Esophagus (tissue), 2 donors: ENCODE data around the gene G3BP1. TPM values are rescaled to one million over a fixed set of nuclear protein-coding genes. Genes with fewer than 3 reads are reported as not detected.

Experiments used
- H3K27ac ChIP-seq, 2 donors: one replicate each; pipeline ENCODE4 v1.5.1; 2013; ENCODE audit warnings: low read depth in 2 of 2, mild to moderate bottlenecking in 2 of 2, inconsistent platforms in 1 of 2, low read length in 1 of 2, moderate library complexity in 1 of 2
- H3K27me3 ChIP-seq, 2 donors: one replicate each; pipeline ENCODE4 v1.6.1; 2013; ENCODE audit warnings: low read length in 2 of 2, control low read depth in 1 of 2, mild to moderate bottlenecking in 1 of 2; ENCODE audit not compliant: insufficient read depth in 2 of 2, control insufficient read depth in 1 of 2
- H3K36me3 ChIP-seq, 2 donors: one replicate each; pipeline ENCODE4 v1.6.1; 2013; ENCODE audit warnings: low read length in 1 of 2; ENCODE audit not compliant: control insufficient read depth in 2 of 2, insufficient read depth in 2 of 2
- H3K4me1 ChIP-seq, 2 donors: one replicate each; pipeline ENCODE4 v1.6.1; 2013; ENCODE audit warnings: low read length in 1 of 2; ENCODE audit not compliant: control insufficient read depth in 2 of 2, insufficient read depth in 2 of 2
- H3K4me3 ChIP-seq, 2 donors: one replicate each; pipeline ENCODE4 v1.5.1; 2013; ENCODE audit warnings: low read length in 2 of 2, mild to moderate bottlenecking in 2 of 2, low read depth in 1 of 2, moderate library complexity in 1 of 2
- H3K9me3 ChIP-seq, 2 donors: one replicate each; pipeline ENCODE4 v1.6.1; 2013; ENCODE audit warnings: mild to moderate bottlenecking in 2 of 2, low read depth in 1 of 2, low read length in 1 of 2, moderate library complexity in 1 of 2; ENCODE audit not compliant: control insufficient read depth in 2 of 2, insufficient read depth in 1 of 2
- WGBS, 2 donors: extraction: QIAGEN DNeasy Blood & Tissue Kit; methylation state at CpG; one replicate each; pipeline ENCODE4 v1.1.7; 2013; 5-methylcytosine and 5-hydroxymethylcytosine counted together
- polyA plus RNA-seq, 2 donors: library from polyadenylated mRNA; stranded (reverse); fragments of 200-250 nt; gene quantifications; one replicate each; pipeline ENCODE4 v1.2.3, GENCODE V29; 2013
- donor health status: healthy with polysubstance abuse.
- donor health status: Bipolar disorder and iron deficiency.

G3BP1 gene
- polyA plus RNA-seq, 2 donors = 15.5 to 33.1 TPM

DNA sequence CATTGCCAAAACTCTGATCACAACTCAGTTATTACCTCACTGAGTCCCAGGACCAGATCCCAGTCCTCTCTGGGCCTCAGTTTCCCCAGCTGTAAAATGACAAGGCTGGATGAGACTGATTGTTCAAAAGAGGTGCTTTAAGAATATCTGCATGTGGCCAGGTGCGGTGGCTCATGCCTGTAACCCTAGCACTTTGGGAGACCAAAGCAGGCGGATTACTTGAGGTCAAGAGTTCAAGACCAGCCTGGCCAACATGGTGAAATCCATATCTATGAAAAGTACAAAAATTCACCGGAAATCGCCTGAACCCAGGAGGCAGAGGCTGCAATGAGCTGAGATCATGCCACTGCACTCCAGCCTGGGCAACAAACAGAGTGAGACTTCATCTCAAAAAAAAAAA is 21.6 kb upstream of the G3BP1 start:
- H3K4me3 ChIP-seq = no peak overlapping the region
- 94 to 97% methylated on average over 4 of the region's 4 CpGs for WGBS, 2 donors
- peaks cover 0 to 7% of the 10 kb centered on the region in 2 donors for H3K4me1 ChIP-seq
- H3K9me3 ChIP-seq = no peaks in the 10 kb centered on the region
- peak overlapping the region in 1 of 2 donors; percentile 0 for H3K27ac ChIP-seq
- peaks cover 4 to 6% of the 10 kb centered on the region in 2 donors for H3K36me3 ChIP-seq
- no peaks in the 10 kb centered on the region for H3K27me3 ChIP-seq

DNA sequence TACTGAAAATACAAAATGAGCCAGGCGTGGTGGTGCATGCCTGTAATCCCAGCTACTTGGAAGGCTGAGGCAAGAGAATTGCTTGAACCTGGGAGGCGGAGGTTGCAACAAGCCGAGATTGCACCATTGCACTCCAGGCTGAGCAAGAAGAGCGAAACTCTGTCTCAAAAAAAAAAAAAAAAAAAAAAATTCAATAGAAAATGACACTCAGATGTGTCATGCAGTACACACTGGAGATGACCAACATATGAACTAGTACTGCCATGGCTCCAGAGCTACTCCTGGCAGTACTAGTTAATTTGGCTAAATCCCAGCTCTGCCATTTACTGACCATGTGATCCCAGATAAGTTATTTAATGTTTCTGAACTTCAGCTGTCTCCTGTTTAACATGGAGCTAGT is 20.7 kb upstream of the G3BP1 start:
- Histone ChIP-seq H3K27me3 (no peaks in the 10 kb centered on the region), H3K36me3 (peaks cover 4% of the 10 kb centered on the region in 2 donors), H3K4me1 (peaks cover 0 to 2% of the 10 kb centered on the region in 2 donors), H3K4me3 (no peak overlapping the region), H3K27ac (no peak overlapping the region), H3K9me3 (no peaks in the 10 kb centered on the region)
- WGBS, 2 donors = 87 to 93% methylated on average over 4 of the region's 4 CpGs

DNA sequence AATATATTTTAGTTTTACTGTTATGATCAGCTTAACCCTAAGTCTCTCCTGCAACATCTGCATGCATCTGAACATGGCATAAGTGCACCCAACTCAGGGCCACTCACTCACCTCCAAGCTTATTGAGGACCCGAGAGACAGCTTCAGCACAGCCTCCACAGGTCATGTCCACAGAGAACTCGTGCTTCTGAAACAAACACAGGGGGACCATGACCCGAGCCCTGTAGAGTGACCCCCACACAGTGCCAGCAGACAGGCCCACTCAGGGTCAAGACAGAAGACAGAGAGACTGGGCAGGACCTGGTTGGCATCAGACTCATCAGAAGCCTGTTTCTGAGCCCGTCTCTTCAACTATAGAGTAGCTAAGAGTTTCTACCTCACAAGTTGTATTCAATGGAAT is 20.2 kb upstream of the G3BP1 start:
- no peak overlapping the region for H3K4me3 ChIP-seq
- no peak overlapping the region for H3K27ac ChIP-seq
- H3K4me1 ChIP-seq = peaks cover 0 to 2% of the 10 kb centered on the region in 2 donors
- no peaks in the 10 kb centered on the region for H3K9me3 ChIP-seq
- no peaks in the 10 kb centered on the region for H3K27me3 ChIP-seq
- WGBS, 2 donors = 91 to 99% methylated on average over 4 of the region's 4 CpGs
- H3K36me3 ChIP-seq = peaks cover 3 to 4% of the 10 kb centered on the region in 2 donors

DNA sequence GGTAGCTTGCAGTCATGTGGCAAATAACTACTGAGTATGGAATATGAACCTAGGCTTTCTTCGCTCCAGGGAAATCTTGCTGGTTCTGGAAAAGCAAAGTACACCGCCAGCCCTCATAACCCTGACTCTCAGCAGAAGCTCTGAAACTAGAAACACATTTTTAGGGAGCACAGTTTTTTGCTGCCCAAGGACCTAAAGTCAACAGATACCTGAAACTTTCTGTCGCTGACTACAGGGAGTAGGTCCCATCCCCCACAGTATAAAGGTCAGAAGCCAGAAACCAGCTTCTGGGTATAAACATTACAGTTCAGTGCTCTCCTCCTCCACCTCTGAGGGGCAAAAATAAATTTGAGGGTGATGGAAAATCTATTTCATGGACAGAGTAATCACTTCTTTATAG is 16.4 kb upstream of the G3BP1 start:
- Histone ChIP-seq H3K27me3 (no peaks in the 10 kb centered on the region), H3K36me3 (peaks cover 3 to 4% of the 10 kb centered on the region in 2 donors), H3K9me3 (no peaks in the 10 kb centered on the region), H3K27ac (no peak overlapping the region), H3K4me3 (no peak overlapping the region), H3K4me1 (peaks cover 4 to 7% of the 10 kb centered on the region in 2 donors)
- WGBS, 2 donors = 75 to 90% methylated on average over 3 of the region's 3 CpGs

DNA sequence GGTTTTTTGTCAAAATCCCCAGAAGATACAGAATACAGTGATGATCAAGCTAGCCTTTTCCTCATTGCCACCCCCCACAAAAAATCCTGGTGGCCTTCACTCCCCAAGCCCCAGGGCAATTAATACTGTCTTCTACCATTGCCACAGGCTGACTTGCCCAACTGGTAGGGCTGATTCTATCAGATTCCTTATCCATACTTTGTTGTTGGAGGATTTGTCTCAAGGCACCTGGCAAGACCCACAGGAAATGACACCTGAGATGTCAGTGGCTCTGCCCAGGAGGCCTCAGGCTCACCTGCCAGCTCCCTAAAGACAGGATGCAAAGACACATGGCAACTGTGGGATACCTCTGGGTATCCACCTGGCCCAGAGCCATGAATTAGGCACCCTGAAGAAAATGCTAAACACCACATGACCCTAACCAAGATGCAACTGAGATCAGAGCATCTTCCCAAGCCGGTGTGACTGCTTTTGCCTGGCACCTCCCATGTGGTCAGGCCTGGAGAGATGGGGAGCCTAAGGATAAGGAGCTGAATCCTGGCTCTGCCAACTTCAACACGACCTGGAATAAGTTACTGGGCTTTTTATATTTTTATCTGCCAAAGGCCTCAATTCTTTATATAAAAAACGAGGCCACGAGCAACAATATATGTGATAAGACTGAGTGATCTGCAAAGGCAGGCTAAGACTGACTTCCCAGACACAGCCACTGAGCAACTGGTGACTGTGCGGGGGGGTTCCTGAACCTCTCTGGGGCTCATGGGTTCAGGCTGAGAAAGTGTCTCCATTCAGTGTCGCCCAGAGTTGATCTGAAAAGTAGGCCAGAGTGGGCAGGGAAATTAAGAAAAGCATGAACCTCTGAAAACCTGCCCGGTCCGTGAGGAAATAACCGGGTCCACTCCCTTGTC is 14.3 kb upstream of the G3BP1 start:
- Histone ChIP-seq H3K27me3 (no peaks in the 10 kb centered on the region), H3K4me1 (peaks cover 4 to 7% of the 10 kb centered on the region in 2 donors), H3K9me3 (no peaks in the 10 kb centered on the region), H3K4me3 (peak overlapping the region; percentile 61 to 84), H3K27ac (peak overlapping the region; percentile 68 to 75), H3K36me3 (peaks cover 3 to 4% of the 10 kb centered on the region in 2 donors)
- WGBS, 2 donors = 12 to 14% methylated on average over 9 of the region's 9 CpGs

DNA sequence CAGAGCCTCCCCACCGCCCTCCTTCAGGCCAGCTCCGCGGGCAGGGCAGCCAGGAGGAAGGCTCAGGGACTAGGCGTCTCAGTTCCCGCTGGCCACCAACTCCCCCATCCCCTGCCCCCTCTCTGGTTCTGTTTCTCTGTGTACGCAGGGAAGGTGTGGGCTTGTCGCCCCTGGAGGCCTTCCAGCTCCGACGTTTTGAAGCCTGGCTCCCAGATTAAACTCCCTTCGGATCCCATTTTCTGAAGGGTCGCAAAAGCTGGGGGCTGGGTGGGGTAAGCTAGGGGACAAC is 13.7 kb upstream of the G3BP1 start:
- H3K36me3 ChIP-seq = peaks cover under 1 to 3% of the 10 kb centered on the region in 2 donors
- peak overlapping the region; percentile 61 to 84 for H3K4me3 ChIP-seq
- H3K27me3 ChIP-seq = no peaks in the 10 kb centered on the region
- H3K4me1 ChIP-seq = peaks cover 4 to 7% of the 10 kb centered on the region in 2 donors
- H3K27ac ChIP-seq = peak overlapping the region; percentile 68 to 75
- no peaks in the 10 kb centered on the region for H3K9me3 ChIP-seq
- WGBS, 2 donors = 0% methylated on average over 11 of the region's 11 CpGs

- peak within 1 kb of the TSS; percentile 61 to 84 for H3K4me3 ChIP-seq
- no peaks in the 10 kb centered on the region for H3K9me3 ChIP-seq
- H3K36me3 ChIP-seq = peaks cover 0 to 2% of the 10 kb centered on the region in 2 donors
- peaks cover 4 to 7% of the 10 kb centered on the region in 2 donors for H3K4me1 ChIP-seq
- 5 to 6% methylated on average over 60 to 61 of the region's 61 CpGs for WGBS, 2 donors
- peak within 1 kb of the TSS; percentile 75 to 80 for H3K27ac ChIP-seq
- H3K27me3 ChIP-seq = no peaks in the 10 kb centered on the region
Observed at GRCh38 chr5:151758430-151759241, 13.1 kb upstream of the G3BP1 start, which contains the start of gene ATOX1. TSS of gene ATOX1 (minus strand) at chr5:151758631. CDS start at chr5:151758551, 80 bp downstream.

DNA sequence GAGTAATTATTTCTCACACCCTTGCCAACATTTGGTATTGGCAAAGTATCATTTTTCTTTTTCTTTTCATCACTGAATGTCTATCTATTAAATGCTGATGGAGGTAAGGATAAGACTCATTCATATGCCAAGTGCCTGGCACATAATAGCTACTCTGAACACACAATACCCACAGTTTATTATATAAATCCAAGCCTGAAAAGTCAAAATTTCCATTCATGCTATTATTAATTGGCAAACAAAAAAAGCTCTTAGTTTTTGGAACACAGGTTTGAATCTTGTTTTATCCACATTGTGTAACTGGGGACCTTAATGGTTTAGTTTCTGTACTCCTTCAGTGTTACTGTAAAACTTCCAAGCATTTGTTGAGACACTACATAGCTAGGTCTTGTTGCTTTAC is 7.0 kb upstream of the G3BP1 start:
- H3K27me3 ChIP-seq = no peaks in the 10 kb centered on the region
- H3K36me3 ChIP-seq = no peaks in the 10 kb centered on the region
- H3K9me3 ChIP-seq = no peaks in the 10 kb centered on the region
- H3K4me1 ChIP-seq = no peaks in the 10 kb centered on the region
- H3K27ac ChIP-seq = no peak overlapping the region
- H3K4me3 ChIP-seq = no peak overlapping the region

DNA sequence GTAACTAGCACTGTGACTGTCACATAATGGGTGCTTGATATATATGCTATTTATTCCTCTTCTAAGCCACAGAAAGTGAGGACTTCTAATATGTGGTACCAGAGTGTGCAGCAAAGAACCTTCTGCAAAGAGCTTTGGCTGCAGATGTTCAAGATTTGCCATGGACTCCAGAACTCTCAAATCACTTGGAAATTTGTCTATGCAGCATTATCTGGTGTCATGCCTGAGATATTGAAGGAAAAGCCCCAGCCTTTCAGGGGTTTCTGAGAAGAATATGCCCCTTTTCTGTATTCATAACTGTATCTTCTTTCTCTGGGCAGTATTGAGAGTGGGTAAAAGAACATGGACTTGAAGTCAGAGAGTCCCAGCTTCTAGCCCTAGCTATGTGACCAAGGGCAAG is 4.8 kb upstream of the G3BP1 start:
- H3K4me1 ChIP-seq = no peaks in the 10 kb centered on the region
- H3K27me3 ChIP-seq = no peaks in the 10 kb centered on the region
- no peak overlapping the region for H3K4me3 ChIP-seq
- H3K27ac ChIP-seq = no peak overlapping the region
- H3K9me3 ChIP-seq = no peaks in the 10 kb centered on the region
- no peaks in the 10 kb centered on the region for H3K36me3 ChIP-seq
